Endothelial cell of umbilical vein (primary cell): ENCODE data around the gene SH3GL3.

Experiments used
- EZH2 ChIP-seq: IDR thresholded peaks from 2 replicates; pipeline ENCODE4 v1.6.1; 2012; ENCODE audit warnings: borderline replicate concordance, low read depth, mild to moderate bottlenecking, moderate library complexity, low read length, inconsistent platforms; ENCODE audit not compliant: severe bottlenecking
- FOS ChIP-seq: IDR thresholded peaks from 2 replicates; pipeline ENCODE4 v1.6.1; 2011; ENCODE audit warnings: mild to moderate bottlenecking, low read length, moderate library complexity, borderline replicate concordance; ENCODE audit not compliant: insufficient read depth
- JUN ChIP-seq: IDR thresholded peaks from 2 replicates; pipeline ENCODE4 v1.6.1; 2011; ENCODE audit warnings: borderline replicate concordance, low read depth; ENCODE audit not compliant: insufficient read length, insufficient read depth
- MYC ChIP-seq: IDR thresholded peaks from one replicate; pipeline ENCODE4 v1.6.1; 2011; ENCODE audit warnings: mild to moderate bottlenecking, low read depth, low read length
- POLR2A ChIP-seq: IDR thresholded peaks from 2 replicates; pipeline ENCODE4 v1.6.1; 2012; ENCODE audit warnings: low read depth, mild to moderate bottlenecking, control low read depth, low read length
- POLR2AphosphoS5 ChIP-seq: IDR thresholded peaks from 2 replicates; pipeline ENCODE4 v1.6.1; 2012; ENCODE audit warnings: low read depth, mild to moderate bottlenecking, control low read depth, low read length, moderate library complexity; ENCODE audit not compliant: insufficient read depth
- TF ChIP-seq, protein P1 (sequence below), 2 donors: IDR thresholded peaks; 1 replicate in 1 of 2; 2 replicates in 1 of 2; pipeline ENCODE4 v1.5.1; 2011; ENCODE audit warnings: low read length in 2 of 2, mild to moderate bottlenecking in 2 of 2, moderate library complexity in 2 of 2, control low read depth in 1 of 2, inconsistent platforms in 1 of 2, low read depth in 1 of 2; ENCODE audit not compliant: insufficient read depth in 1 of 2; ENCODE audit errors: extremely low read depth in 1 of 2

DNA sequence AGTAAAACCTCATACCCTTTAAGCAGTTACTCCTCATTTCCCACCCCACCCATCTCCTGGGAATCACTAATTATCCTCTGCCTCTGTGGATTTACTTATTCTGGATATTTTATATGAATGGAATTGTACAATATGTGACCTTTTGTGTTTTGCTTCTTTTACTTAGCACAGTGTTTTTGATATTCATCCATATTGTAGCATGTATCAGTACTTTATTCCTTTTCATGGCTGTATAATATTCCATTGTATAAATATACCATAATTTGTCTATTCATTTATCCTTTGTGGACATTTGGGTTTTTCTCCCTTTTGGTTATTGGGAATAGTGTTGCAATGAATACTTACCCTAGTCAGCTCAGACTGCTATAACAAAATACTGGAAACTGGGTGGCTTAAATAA is 39.2 kb downstream of the SH3GL3 start:
- TF ChIP-seq, protein P1, sequence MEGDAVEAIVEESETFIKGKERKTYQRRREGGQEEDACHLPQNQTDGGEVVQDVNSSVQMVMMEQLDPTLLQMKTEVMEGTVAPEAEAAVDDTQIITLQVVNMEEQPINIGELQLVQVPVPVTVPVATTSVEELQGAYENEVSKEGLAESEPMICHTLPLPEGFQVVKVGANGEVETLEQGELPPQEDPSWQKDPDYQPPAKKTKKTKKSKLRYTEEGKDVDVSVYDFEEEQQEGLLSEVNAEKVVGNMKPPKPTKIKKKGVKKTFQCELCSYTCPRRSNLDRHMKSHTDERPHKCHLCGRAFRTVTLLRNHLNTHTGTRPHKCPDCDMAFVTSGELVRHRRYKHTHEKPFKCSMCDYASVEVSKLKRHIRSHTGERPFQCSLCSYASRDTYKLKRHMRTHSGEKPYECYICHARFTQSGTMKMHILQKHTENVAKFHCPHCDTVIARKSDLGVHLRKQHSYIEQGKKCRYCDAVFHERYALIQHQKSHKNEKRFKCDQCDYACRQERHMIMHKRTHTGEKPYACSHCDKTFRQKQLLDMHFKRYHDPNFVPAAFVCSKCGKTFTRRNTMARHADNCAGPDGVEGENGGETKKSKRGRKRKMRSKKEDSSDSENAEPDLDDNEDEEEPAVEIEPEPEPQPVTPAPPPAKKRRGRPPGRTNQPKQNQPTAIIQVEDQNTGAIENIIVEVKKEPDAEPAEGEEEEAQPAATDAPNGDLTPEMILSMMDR (IDR thresholded peaks at IDR 0.05; ENCODE audit: extremely low read depth in 1 of 2, insufficient read depth in 1 of 2, low read depth in 1 of 2, low read length in 2 of 2): no peak
- no peak for TF ChIP-seq POLR2A
- TF ChIP-seq POLR2AphosphoS5: no peak
- no peak for TF ChIP-seq JUN
- no peak for TF ChIP-seq EZH2
- TF ChIP-seq MYC: no peak
- TF ChIP-seq FOS: no peak
